ENCODE data around the gene C16orf96.

Gene C16orf96

DNA sequence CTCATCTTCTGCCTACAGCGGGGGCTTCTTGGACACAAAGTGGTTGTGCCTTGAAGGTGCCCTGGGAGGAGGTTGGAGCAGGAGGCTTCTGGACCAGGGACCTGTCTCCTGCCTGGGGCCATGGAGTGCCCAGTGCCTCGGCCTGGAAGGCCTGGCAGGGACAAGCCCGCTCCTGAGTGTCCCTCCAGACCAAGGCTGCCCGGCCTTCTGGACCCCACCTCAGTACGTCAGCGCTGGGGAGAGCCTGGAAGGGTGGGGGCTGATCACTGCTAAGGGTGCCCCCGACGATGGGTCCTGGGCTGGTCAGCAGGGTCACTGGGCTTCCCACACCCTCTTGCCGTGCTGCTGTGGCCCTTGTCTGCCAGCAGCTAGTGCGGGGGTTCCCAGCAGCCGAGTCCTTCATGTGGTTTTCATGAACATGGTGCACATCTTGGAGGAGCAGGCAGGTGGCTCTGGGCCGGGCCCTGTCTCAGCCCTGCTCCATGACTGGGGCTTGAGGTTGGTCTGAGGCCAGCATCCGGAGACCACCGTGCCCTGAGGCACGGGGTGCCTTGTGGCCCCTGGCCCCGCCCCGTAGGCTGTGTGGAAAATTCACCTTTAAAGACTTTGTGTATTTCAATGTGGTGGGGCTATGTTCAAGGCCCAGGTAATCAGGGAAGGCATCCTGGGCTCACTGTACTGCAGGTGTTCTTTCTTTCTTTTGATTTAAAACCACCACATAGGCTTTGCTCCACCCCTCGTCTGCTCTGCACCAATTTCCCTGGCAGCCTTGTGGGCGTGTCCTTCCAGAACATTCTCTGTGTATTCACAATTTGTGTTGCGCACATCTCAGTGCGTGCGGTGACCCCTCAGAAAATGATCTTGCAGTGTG lies 90.9 kb downstream of the C16orf96 start:
- no peaks in the 10 kb centered on the region for H3K4me1 ChIP-seq (ENCODE audit: control insufficient read depth, insufficient read depth, low read length)
- H3K36me3 ChIP-seq (ENCODE audit: control insufficient read depth, insufficient read depth, low read length): peaks cover 4% of the 10 kb centered on the region
- no peaks in the 10 kb centered on the region for H3K27me3 ChIP-seq (ENCODE audit: control insufficient read depth, insufficient read depth, low read length, poor library complexity, severe bottlenecking)
- H3K9me3 ChIP-seq (ENCODE audit: control insufficient read depth, low read length): no peaks in the 10 kb centered on the region
- WGBS, 2 experiments: 96 to 97% methylated on average over 22 of the region's 22 CpGs
- H3K4me3 ChIP-seq (ENCODE audit: insufficient read depth, low read depth, low read length): no peak overlapping the region
- no peak overlapping the region for H3K27ac ChIP-seq (ENCODE audit: insufficient read depth, low read depth, low read length, poor library complexity, severe bottlenecking)

DNA sequence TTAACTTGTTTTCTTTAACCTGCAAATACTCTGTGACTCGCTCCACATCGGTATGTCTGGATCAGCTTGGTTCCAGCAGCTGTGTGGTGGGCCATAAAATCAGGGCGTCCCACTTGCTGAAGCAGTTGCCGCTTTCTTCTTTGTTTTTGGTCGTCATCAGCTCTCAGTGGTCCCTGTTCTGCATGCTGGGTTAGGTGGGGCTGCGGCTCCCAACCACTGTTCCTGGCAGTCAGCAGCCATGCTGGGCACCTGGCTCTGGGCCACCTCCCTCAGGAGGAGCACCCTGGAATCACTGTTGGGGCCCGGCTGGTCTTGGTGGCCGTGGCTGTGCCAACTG lies 91.5 kb downstream of the C16orf96 start:
- peaks cover 4% of the 10 kb centered on the region for H3K36me3 ChIP-seq (ENCODE audit: control insufficient read depth, insufficient read depth, low read length)
- no peak overlapping the region for H3K4me3 ChIP-seq (ENCODE audit: insufficient read depth, low read depth, low read length)
- no peaks in the 10 kb centered on the region for H3K4me1 ChIP-seq (ENCODE audit: control insufficient read depth, insufficient read depth, low read length)
- H3K27me3 ChIP-seq (ENCODE audit: control insufficient read depth, insufficient read depth, low read length, poor library complexity, severe bottlenecking): no peaks in the 10 kb centered on the region
- WGBS, 2 experiments: 95 to 97% methylated on average over 8 of the region's 8 CpGs
- H3K9me3 ChIP-seq (ENCODE audit: control insufficient read depth, low read length): no peaks in the 10 kb centered on the region
- H3K27ac ChIP-seq (ENCODE audit: insufficient read depth, low read depth, low read length, poor library complexity, severe bottlenecking): no peak overlapping the region

DNA sequence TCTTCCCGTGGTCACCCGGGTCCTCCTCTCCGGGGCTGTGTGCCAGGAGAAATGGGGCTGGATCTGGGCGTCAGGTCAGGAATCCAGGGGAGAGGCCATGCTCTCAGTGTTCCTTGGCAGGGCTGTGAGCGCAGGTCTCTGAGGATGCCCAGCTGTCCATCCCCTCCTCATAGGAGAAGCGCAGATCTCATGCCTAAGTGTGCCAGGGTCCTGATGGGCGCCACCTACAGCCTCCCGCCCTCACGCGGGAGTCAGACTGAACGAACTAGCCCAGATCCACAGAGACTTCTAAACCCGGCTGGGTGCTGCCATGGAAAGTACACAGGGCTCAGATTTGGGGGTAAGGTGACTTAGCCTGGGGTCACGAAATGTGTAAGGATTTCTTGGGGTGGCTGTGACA lies 92.8 kb downstream of the C16orf96 start:
- H3K4me1 ChIP-seq (ENCODE audit: control insufficient read depth, insufficient read depth, low read length): no peaks in the 10 kb centered on the region
- H3K9me3 ChIP-seq (ENCODE audit: control insufficient read depth, low read length): no peaks in the 10 kb centered on the region
- WGBS, 2 experiments: 95 to 96% methylated on average over 13 of the region's 13 CpGs
- H3K4me3 ChIP-seq (ENCODE audit: insufficient read depth, low read depth, low read length): no peak overlapping the region
- no peak overlapping the region for H3K27ac ChIP-seq (ENCODE audit: insufficient read depth, low read depth, low read length, poor library complexity, severe bottlenecking)
- H3K27me3 ChIP-seq (ENCODE audit: control insufficient read depth, insufficient read depth, low read length, poor library complexity, severe bottlenecking): no peaks in the 10 kb centered on the region
- peaks cover 4% of the 10 kb centered on the region for H3K36me3 ChIP-seq (ENCODE audit: control insufficient read depth, insufficient read depth, low read length)

DNA sequence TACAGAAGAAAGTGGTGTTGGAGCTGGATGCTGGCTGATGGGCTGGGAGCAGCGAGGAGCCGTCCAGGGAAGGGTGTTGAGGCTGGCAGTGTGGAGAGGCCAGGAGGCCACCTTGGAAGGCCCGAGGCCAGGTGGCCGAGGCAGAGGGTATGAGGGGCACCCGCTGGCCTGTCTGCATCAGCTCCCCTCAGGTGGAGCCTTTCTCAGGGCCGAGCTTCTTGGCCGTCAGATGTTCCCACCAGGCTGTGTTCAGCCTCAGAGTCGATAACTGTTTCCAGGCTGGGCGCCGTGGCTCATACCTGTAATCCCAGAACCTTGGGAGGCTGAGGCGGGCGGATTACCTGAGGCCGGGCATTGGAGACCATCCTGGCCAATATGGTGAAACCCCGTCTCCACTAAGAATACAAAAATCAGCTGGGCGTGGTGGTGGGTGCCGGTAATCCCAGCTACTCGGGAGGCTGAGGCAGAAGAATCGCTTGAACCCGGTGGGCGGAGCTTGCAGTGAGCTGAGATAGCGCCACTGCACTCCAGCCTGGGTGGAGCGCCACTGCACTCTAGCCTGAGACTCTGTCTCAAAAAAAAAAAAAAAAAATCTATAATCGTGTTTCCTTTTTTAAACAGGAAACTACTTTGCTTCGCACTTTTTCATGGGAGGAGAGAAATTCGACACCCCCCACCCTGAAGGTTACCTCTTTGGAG lies 93.8 kb downstream of the C16orf96 start:
- Histone ChIP-seq H3K27ac (ENCODE audit: insufficient read depth, low read depth, low read length, poor library complexity, severe bottlenecking) (no peak overlapping the region), H3K36me3 (ENCODE audit: control insufficient read depth, insufficient read depth, low read length) (peaks cover 4% of the 10 kb centered on the region), H3K4me3 (ENCODE audit: insufficient read depth, low read depth, low read length) (no peak overlapping the region), H3K9me3 (ENCODE audit: control insufficient read depth, low read length) (no peaks in the 10 kb centered on the region), H3K27me3 (ENCODE audit: control insufficient read depth, insufficient read depth, low read length, poor library complexity, severe bottlenecking) (no peaks in the 10 kb centered on the region), H3K4me1 (ENCODE audit: control insufficient read depth, insufficient read depth, low read length) (no peaks in the 10 kb centered on the region)
- 94 to 95% methylated on average over 25 of the region's 25 CpGs for WGBS, 2 experiments
